B cell (primary cell): ENCODE measurements around the gene KLHL17.

Experiments used
- CTCF ChIP-seq: fragments of 200-600 bp; IDR thresholded peaks from one replicate; pipeline ENCODE4 v1.8.0; 2022; ENCODE audit warnings: antibody characterized with exemption, mild to moderate bottlenecking
- EZH2 ChIP-seq: IDR thresholded peaks from 2 replicates; pipeline ENCODE4 v1.6.1; 2012; ENCODE audit warnings: borderline replicate concordance, low read depth, mild to moderate bottlenecking, moderate library complexity, low read length; ENCODE audit not compliant: insufficient read depth, poor library complexity, severe bottlenecking

GRCh38 chr1:982765-983436, 22.5 kb downstream of the KLHL17 start:
- TF ChIP-seq CTCF (no peak), EZH2 (no peak)
